HG03520 (cell line): ENCODE data around the gene MAGI1.
"Not testable (repeated sequence)": the region's sequence is repeated elsewhere in the genome, so short reads cannot be mapped to it uniquely, and the experiment has no call there.

Experiments used
- ATAC-seq: cut with Tn5 transposase; IDR thresholded peaks from one replicate; pipeline ENCODE4 v1.9.1; 2021; ENCODE audit warnings: mild to moderate bottlenecking, moderate library complexity; ENCODE audit not compliant: unreplicated experiment

The MAGI1 gene

DNA sequence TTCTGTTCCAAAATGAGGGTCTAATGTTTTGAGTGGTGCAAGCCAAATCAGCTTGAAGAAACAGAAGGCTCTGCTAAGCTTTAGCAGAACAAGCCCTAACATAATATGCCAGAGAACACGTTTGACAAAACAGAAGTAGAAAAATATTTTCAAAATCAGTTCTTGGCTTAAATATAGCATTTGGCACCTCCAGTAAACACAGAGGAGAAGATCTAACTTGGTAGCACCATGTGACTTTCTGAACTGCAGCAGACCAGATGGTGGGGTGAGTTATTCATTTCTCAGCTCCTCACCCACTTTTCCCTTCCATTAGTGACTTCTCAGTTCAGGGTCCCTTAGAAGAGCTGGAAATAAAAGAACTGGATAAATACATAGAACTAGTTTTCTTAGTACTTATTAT, 395.8 kb downstream of the MAGI1 start:
- ATAC-seq, result no peak

DNA sequence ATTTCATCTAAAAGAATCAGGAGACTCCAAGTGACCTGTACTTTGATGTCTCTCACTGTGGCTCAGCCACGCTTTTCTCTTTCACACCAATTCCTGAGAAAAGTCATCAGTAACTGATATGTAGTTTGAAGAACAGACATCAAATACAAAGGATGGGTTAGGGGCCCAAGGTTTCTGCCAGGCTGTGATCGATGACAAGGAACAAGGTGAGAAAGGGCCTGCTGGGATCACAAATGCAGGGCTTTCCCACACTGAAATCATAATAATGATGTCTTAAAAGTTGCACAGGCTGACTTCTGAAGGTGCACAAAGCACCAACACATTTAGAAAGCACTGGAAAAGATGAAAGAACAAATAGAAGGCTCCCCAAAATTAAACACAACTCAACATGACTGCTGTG, 396.9 kb downstream of the MAGI1 start:
- ATAC-seq, result no peak

DNA sequence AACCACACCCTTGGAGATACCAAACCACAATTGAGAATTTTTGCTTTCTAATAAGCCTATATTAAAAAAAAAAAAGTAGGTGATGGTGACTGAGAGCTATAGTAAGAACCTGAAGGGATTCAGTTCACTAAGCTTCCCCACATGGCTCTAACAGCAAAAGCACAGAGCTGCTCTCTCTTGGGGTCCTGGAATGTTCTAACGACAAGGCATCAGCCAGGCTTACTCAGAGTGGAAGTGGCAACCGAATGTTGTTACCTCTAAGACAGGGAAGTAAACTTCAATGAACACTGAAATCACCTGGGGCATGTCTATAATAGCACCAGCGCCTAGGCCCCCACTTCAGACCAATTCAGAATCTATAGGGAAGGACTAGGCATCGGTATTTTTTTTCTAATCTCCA, 397.7 kb downstream of the MAGI1 start:
- ATAC-seq, result no peak

DNA sequence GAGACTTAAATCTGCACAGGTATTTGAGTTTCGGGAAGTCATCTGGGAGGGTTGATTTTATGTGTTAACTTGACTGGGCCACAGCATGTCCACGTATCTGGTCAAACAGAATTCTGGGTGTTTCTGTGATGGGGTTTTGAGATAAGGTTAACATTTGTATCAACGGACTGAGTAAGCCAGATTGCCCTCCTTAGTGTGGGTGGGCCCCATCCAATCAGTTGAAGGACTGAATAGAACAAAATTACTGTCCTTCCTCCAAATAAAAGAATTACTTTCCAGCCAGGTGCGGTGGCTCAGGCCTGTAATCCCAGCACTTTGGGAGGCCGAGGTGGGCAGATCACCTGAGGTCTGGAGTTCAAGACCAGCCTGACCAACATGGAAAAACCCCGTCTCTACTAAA, 399.3 kb downstream of the MAGI1 start:
- no peak for ATAC-seq

DNA sequence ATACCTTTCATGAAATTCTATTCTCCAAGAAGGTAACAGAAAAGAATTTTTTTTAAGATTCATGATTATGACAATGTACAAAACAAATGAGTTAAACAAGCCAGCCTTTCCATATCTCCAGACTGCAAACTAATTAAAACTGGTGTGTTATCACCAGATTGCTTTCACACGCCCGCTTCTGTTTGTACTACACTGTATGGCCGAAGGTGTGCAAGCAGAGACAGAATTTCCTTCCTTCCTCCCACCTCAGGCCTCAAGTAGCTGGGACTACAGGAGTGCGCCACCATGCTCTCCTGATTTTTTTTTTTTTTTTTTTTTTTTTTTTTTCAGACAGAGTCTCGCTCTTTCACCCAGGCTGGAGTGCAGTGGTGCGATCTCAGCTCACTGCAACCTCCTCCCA, 400.4 kb downstream of the MAGI1 start:
- no peak for ATAC-seq

DNA sequence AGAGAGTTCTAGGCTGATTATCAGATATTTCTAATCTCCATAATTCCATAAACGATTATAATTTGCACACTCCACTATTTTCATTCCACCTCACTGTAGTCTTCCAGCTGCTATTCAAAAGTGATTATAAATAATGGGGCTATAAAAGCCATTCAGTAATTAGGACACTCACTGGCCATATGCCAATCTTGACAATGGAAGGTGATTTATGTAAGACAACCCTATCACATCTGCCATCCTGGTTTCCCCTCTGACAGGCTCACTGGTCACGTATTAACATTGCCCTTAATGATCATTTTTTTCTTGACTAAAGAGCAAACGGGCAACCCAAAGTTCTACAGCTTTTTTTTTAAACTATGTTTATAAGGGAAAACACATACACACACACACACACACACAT, 402.4 kb downstream of the MAGI1 start:
- ATAC-seq, result no peak

DNA sequence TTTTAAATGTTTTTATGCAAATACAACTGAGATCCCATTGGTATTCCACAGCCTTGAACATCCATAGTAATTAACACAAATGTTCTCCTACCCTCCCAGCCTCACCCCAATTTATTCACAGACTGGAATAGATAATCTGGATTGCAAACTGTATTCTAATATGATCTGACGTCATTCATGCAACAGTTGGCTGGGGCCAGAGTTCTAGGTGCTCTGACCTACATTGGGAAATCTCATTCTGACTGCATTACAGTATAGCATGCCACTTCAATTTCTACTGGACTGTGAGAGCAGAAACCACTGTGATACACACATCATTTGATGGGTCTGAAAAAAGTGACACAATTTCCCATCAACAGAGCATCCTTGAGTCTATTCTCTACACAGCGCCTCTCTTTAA, 403.1 kb downstream of the MAGI1 start:
- ATAC-seq, result no peak

DNA sequence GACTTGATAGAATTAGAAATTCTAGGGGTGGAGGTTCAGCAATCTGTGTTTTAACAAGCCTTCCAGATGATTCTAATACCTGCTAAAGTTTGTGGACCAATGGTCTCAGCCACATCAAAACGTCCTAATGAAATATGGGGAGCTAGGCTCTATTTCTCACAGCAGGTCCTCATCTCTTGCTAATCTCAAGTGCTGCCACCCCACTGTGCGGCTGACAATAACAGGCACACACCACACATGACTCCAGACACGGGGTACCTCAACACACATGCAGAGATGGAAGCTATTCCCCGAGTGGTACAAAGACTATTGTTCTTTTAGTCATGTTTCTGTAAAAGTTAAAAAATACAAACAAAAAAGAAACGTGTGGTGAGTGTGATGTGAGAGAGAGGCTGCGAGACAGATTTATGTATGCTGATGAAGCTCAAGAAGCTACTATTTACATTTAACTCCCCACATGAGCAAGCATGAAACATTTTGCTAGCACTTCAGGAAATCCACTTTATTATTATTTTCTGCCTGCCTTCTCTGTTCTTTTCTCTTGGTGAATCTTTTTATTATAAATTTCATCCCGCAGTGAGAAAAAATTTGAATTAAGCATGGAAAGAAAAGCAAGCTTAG, 405.6 kb downstream of the MAGI1 start:
- no peak for ATAC-seq

DNA sequence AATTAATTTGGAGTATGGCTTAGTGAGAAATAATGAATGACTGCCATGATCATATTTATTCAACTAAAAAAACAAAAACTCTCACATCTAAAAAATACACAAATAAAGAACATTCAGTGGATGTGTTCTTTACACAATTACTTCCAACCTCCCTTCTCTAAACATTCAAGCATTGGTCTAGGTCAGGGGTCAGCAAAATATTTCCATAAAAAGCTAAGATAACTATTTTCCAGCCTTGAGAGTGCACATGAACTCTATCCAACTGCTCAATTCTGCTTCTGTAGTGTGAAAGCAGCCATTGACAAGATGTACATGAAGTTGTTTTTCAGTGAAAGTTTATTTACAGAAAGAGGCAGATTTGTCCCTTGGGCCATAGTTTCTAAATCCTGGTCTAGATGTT, 406.3 kb downstream of the MAGI1 start:
- ATAC-seq, result no peak

DNA sequence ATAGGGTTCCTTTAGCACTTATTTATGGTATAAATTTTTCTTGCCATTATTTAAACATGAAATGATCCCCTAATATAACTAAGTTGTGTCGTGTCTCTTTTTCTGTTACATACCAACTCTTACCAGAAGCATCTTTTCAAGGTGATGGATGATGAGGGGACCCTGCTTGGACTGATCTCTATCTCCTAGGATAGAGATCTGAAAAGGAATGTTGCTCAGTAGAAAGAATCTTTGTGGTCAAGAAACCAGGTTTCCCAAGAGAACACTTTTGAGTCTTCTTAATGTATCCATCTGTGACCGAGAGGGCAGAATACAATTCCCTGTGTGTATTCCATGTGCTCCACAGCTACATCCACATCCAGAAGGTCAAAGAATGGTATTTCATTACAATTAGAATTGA, 409.7 kb downstream of the MAGI1 start:
- ATAC-seq, result no peak

DNA sequence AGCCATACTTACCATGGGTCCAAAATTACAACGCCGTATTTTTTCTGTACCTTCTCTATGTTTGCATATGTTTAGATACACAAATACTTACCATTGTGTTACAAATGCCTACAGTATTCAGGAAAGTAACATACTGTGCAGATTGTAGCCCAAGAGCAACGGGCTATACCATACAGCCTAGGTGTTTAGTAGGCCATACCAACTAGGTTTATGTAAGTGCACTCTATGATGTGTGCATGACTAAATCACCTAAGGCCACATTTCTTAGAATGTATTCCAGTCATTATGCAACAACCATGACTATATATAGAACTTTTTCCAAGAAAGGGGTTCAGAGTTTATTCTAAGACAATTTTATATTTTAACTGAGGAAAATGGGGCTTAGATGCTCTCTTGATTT, 411.7 kb downstream of the MAGI1 start:
- no peak for ATAC-seq

DNA sequence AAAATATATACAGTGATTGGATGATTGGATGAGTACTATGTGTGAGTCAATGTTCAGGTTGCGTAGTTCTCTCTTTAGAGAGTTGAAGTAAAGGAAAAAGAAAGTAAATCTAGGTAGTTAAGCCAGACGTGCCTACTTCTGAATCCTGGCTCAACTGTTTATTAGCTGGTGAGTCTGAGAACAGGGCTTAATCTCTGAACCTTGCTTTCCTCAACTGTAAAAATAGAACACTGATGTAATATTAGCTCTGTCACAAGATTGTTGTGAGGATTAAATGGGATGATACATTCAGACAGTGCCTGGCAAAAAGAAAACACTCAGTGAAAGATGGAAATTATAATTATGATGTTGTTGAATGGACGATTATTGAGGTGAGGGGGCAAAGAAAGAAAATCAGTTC, 413.4 kb downstream of the MAGI1 start:
- no peak for ATAC-seq

DNA sequence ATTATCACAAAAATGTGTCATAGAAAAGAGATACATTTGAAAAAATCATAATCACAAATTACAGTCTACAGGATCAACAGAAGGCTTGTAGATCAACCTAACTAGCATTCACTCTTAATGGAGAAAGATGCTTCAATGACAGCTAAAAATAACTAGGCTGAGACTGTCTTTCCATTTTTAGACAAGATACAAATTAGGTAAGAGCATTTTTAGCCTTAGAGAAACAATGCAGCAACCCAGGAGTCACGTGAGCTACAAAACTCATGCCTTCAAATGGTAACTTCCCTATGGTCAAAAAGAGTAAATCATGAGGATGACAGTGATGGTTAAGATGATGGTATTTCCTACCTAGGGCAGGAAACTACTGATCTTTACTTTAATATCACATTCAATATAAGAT, 415.4 kb downstream of the MAGI1 start:
- ATAC-seq, result no peak

DNA sequence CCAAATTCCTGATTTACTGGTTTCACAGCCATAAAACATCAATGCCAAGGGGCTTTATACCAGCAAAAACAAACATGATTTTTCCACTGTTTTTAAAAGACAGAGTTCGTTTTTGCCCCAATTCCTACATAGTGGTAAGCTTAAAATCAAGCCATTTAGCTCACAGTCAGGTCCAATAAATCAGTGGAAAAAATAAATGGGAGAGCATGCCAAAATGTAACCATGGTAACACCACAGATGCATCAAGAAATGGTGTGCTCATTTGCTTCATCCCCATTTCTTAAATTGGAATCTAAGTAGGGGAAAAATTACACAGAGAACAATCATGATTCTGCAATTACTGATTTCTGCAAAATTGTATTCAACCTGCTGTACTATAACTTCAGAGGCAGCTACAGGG, 418.8 kb downstream of the MAGI1 start:
- no peak for ATAC-seq

DNA sequence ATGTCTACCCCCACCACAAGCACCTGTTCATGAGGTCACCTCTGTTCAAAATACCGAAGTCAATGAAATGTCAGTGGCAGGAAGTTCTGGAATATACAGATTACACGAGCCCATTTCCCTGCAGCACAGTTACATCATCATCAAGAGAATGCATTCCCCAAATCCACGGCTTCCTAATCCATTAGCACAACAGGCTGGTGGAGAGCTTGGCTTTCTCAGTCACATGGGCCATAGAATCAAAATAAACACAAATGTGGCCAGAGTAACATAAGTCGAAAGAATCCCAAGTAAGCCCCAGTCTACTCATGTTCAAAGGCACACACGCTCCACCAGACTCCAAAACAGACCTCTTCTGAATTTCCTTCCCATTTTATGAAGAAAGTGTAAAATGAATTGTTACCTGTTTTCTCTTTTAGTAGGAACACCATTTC, 419.3 kb downstream of the MAGI1 start:
- ATAC-seq, result no peak

DNA sequence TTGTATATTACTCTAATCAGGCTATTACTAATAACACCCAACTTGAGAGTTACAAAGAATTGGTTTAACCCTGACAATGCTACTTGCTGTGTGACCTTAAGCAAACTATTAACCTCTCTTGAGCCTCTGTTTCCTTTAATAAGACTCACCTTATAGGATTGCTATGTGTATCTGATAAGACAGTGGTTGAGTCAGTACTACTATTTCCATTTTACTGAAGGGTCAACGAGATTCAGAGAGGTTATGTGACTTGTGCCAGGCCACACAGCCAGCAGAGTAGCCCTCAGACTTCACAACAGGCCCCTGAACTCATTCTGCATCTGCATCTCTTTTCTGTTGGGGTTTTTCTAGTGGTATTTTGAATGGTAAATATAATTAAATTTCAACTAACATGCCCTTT, 420.1 kb downstream of the MAGI1 start:
- no peak for ATAC-seq

DNA sequence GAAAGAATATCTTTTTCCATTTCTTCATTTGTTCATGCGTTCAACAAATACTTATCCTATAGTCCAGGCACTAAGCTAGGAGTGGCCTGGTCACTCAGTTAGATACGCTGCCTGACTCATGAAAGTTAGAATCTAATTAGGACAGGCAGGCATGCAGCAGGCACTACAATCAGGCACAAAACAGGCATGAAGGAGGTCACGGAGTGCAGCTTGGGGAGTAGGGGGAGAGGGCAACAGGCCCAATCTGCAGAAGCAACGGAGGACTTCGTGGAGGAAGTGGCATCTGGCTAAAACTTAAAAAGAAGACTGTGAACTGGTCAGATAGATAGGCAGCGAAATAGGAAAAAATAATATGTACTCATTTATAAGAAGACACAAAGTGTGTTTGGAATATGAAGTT, 420.9 kb downstream of the MAGI1 start:
- no peak for ATAC-seq

DNA sequence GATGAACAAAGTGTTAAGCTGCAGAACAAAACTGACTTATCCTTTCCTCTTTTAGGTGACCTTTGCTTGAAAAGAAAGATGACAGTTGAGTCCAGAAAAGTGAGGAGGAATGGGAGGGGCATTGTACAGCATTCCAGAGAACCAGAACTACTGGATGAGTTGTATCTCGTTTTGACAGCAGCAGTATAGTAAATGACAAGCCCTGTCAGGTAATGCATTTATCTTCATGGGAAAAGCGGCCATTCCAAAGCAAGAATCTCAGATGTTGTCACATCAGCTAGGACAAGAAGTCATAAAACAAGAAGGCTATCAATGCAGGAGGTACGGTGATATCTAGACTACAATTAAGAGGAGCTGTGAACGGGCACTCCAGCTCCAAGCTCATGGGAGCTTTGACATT, 421.5 kb downstream of the MAGI1 start:
- no peak for ATAC-seq

DNA sequence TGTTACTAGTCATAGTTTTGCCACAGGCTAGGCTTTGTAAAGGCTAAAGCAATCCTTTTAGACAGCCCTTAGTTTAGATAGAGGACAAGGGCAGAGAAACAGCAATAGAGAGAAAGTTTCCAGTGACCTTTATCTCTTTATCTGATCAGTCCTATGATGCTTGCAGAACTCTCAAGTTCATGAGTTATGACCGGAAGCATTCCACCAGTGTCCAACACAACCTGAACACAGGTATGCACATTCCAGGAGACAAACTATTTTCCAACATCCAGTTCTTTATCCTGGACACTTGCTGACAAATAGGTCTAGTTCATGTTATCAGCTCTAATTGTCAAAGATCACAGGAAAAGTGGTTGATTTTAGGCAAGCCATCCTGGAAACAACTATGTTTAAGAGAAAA, 422.2 kb downstream of the MAGI1 start:
- no peak for ATAC-seq

DNA sequence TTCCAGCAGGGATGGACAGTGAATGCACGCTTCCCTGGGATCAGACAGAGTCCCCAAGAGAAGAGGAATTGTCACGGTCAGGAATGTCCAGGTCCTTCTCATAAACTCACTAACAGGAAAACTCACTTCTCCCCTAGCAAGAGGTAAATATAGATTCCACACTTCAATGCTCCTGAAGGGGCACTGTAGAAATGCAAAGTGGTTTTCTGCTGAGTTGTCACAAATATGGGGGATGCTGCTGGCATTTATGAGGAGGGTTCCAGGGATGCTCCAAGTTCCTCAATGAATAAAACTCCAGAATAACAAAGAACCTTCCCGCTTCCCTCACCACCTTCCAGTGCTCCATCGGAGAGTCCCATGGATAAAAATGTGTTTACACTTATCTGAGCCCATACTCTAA, 423.4 kb downstream of the MAGI1 start:
- ATAC-seq, result no peak

DNA sequence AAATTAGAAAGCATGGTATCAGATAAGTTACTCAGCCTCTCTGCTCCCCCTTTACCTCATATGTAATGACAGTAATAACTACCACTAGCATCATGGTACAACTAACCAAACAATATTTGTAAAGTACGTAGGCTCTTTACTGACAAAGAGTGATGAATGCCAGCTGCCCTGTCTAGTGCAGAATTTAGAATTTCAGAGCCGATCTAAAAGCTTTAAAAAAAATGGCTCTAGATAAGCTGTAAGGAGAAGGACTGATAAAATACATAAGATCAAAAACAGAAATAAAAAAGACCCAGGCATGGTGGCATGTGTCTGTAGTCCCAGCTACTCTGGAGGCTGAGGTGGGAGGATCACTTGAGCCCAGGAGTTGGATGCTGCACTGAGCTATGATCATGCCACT, 424.1 kb downstream of the MAGI1 start:
- ATAC-seq, result no peak

DNA sequence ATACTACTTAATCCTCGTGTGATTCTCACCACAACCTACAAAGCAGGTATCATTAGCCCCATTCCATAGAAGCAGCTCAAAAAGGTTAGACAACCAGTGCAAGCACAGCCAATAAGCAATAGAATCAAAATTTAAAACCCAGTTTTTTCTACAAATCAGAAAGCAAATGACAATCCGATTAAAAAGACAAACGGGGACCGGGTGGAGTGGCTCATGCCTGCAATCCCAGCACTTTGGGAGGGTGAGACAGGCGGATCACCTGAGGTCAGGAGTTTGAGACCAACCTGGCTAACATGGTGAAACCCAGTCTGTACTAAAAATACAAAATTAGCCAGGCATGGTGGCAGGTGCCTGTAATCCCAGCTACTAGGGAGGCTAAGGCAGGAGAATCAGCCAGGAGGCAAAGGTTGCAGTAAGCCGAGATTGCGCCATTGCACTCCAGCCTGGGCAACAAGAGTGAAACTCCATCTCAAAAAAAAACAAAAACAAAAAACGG, 430.7 kb downstream of the MAGI1 start:
- not testable (repeated sequence) for ATAC-seq

DNA sequence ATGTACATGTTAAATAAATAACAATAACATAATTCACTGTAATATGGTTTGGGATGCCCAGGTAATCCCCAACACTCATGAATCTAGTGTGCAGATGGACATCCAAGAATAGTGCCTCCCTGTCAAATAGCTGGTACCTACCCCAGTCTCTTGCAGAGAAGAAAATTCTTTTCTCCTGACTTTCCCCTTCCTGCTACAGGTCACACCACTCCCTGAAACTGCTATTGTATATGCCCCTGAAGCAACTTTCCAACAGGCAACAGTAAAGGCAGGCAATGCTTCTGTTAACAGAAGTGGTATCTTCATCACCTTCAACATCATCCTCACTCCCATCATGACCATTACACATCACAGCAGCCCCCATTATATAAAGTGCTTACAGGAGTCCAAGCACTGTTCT, 431.6 kb downstream of the MAGI1 start:
- no peak for ATAC-seq
